KOPT-K1 (cell line): ENCODE measurements around the gene TANC2.

Experiments used
- H3K27ac ChIP-seq: fragments of 200-600 bp; sonication (generic); 2 replicates; pipeline ENCODE4 v1.5.1; 2016; ENCODE audit warnings: antibody characterized with exemption, mild to moderate bottlenecking, low read depth, low read length; ENCODE audit not compliant: poor library complexity, severe bottlenecking
- H3K36me3 ChIP-seq: fragments of 200-600 bp; sonication (generic); 2 replicates; pipeline ENCODE4 v1.5.1; 2017; ENCODE audit warnings: antibody characterized with exemption, mild to moderate bottlenecking, low read length, moderate library complexity; ENCODE audit not compliant: insufficient read depth
- H3K9me3 ChIP-seq: fragments of 200-600 bp; sonication (generic); 2 replicates; pipeline ENCODE4 v1.5.1; 2017; ENCODE audit warnings: antibody characterized with exemption, low read length, mild to moderate bottlenecking; ENCODE audit not compliant: insufficient read depth, poor library complexity, severe bottlenecking

TANC2 gene

DNA sequence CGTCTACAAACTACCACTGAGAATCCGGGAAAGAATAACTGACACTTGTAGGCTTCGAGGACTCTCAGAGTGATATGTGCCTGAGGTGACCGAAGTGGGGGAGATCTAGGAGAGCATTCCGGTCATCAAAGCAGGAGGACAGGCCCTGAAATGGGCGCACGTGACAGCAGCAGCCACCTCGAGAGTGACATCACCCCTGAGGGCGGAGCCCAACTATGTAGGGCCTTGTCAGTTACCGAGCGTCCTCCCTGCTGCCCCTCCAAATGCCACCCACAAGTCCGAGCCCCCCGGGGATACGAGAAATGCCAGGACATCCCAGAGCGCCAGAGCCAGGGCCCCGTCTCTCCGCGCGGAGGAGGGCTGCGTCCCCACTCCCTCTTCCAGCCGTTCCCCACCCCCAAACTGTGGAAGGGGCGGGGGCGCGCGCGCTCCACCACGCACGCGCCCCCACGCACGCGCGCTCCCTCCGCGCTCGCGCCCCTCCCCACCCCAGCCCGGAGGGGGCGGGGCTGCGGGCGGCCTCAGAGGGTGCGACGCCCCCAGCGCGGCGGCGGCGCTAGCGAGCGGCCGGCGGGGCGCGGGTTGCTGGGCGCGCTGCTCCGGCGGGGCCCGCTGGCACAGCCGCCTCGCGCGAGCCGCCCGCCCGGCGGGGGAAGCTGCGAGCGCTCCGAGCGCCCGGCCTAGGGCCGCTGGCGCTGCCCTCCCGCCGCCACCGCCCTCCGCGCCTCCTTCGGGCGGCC is at the start of gene TANC2:
Gene TANC2 (plus strand): TSS at position 550 of the 740 bp plus-strand sequence. CDS start 43,325 bp downstream, outside the sequence.
- Histone ChIP-seq H3K36me3 (no peaks in the 10 kb centered on the region), H3K27ac (peak within 1 kb of the TSS; percentile 51), H3K9me3 (no peaks in the 10 kb centered on the region)

DNA sequence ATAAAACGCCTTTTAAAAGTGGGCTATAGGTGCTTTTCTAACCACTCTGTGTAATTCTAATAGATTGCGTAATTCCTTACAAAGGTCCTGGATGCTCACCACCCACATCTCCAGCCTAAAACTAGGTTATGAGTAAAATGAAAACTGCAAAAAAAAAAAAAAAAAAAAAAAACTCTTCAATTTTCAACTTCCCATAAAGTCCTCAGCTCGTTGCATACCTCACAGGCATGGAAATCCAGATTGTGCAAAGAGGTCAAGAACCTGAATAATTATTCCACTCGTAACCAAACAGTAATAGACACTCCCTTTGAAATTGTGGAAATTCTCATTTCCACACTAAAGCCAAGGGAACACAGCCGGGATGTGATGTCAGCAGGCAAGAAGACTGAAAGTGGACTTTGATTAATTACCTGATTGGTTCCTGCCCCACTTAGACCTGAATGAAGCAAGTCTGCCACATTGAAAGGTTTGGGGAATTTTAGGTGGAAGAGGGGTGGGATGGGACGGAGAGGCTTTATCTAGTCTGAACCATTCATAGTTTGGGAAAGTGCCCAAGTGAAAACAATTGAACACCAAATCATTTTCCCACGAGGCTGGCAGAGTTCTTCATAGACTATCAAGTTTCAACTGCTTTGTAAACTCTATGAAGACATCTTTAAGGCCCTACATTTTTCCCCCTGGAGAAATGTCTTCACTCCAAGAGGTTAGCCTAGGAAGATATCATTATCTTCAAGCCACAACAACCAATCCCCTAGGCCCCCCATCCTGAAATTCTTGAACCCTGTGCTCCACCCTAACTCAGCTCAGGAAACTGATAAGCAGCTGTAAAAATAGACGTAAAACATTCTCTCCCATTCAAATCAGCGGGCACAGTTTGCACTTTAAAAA is 49.1 kb upstream of the TANC2 start:
- H3K36me3 ChIP-seq: no peaks in the 10 kb centered on the region

DNA sequence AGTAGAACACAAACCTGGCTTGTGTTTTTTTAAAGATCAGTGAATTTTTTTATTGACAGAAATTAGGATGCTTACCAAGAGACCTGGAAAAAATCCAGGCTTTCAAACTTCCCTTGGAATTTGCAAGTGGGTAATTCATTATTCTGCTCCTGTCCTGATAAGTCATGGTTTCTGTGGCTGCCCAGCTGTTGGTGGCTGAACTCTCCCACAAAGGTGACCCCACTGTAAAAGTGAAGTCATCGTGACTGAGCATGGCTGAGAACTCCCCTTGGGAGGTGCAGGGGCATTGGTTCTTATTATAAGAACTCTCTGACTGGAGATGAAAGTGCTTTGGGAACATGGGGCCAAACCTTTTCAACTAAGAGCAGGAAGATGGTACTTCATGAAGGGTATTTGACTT is 46.6 kb upstream of the TANC2 start:
- no peak overlapping the region for H3K27ac ChIP-seq
- no peaks in the 10 kb centered on the region for H3K9me3 ChIP-seq
- H3K36me3 ChIP-seq: no peaks in the 10 kb centered on the region

More for the DNA sequence above, 49.1 kb upstream of the TANC2 start:
- Histone ChIP-seq H3K9me3 (no peaks in the 10 kb centered on the region), H3K27ac (no peak overlapping the region)

DNA sequence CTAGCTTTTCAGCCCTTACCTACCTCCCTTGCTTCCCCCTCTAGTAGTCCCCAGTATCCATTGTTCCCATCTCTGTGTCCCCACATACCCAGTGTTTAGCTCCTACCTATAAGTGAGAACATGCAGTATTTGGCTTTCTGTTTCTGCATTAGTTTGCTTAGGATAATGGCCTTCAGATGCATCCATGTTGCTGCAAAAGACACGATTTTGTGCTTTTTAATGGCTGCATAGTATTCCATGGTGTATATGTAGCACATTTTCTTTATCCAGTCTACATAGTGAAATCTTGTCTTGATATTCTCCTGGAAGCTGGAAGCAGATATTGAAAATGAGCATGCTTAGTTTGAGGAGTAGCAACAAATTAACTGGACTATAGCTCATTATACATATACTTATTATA is 45.7 kb upstream of the TANC2 start:
- no peak overlapping the region for H3K27ac ChIP-seq
- H3K9me3 ChIP-seq: no peaks in the 10 kb centered on the region
- no peaks in the 10 kb centered on the region for H3K36me3 ChIP-seq

DNA sequence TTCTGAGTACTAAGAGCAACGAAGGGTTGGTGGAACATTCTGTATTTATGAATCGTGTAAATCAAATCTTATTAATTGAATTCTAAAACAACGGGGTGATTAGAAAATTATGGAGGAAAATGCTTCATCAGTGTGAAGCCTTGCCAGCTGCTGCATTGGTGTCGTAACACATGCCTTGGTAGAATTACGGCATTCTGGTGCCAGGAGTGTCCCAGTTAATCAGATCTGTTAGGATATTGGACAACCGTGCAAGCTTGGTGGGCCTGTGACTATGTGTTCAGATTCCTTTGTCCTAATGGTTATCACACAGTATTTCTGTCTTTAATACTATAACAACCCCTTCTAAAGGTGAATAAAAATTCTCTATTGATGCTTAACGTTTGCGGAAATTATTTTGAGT is 44.2 kb upstream of the TANC2 start:
- H3K36me3 ChIP-seq: no peaks in the 10 kb centered on the region
- no peaks in the 10 kb centered on the region for H3K9me3 ChIP-seq
- no peak overlapping the region for H3K27ac ChIP-seq

DNA sequence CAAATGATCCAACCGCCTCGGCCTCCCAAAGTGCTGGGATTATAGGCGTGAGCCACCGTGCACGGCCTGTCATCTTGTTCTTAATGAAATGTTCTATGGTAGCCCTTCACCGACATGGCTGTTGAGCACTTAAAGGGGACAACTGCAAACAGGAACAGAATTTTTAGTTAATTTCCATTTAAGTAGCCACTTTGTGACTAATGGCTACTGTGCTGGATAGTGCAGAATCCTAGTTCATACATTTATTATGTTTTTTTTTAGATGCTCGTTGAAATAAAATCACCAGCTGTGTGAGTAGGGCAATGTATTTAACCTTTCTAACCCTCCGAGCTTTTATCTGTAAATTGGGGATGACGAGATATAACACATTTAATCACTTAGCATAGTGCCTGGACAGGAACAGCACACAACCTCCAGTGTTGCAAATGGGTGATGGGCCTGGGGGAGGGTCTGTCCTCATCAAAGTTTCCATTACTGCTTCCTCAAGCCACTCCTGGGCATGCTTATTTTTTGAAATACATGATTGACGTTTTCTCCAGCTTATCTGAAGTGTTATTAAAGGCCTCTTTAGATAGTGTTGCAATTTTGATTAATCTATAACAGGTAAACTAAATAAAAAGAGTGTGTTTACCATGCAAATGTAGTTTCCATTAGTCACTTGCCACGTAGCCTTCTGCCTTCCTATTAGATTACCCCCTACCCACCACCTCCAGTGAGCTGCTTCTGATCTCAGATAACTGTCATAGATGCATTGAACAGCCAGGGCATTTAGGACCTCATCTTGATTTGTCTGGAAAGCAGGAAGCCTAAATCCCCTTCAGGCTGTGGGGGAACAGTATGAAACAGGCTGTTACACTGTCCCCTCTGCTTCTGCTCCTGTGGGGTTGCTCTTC is 42.5 kb upstream of the TANC2 start:
- H3K9me3 ChIP-seq: no peaks in the 10 kb centered on the region

DNA sequence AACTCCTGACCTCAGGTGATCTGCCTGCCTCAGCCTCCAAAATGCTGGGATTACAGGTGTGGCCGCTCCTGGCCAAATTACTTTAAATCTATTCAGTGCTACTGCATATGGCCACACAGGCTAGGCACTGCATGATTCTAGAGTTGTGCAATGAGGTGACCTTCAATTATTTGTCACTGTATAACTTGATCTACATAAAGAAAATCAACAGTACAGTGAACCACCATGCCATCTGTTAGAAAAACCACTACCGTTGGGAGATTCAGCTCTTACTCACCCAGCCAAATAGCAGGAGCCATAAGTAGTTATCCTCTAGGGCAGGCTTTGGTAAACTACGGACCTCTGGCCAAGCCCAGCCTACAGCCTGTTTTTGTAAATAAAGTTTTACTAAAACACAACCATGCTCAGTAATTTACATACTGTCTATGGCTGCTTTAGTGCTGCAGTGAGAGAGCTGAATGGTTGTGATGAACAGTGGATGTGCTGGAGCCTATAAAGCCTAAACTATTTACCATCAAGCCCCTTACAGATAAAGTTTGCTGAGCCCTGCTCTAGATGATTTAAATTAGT is 40.7 kb upstream of the TANC2 start:
- Histone ChIP-seq H3K36me3 (no peaks in the 10 kb centered on the region), H3K9me3 (no peaks in the 10 kb centered on the region), H3K27ac (no peak overlapping the region)

More for the DNA sequence above, 42.5 kb upstream of the TANC2 start:
- H3K36me3 ChIP-seq: no peaks in the 10 kb centered on the region
- no peak overlapping the region for H3K27ac ChIP-seq

DNA sequence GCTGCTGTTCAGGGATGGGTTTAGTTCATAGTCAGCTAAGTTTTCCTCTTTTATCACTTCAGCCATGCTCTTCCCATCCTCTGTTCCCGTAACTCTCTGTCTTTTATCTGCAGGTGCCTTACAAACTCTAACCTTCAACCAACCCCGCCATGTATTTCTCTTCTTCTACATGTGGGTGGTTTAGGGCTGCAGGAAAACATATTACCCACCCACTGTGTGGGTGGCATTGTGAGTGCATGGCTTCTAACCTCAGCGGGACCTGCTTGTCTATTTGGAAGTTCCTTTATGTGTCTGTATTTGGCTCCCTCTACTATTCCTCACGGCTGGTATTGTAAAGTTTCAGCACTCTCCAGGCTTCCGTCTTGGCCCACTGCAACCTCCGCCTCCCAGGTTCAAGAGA is 39.0 kb upstream of the TANC2 start:
- no peak overlapping the region for H3K27ac ChIP-seq
- no peaks in the 10 kb centered on the region for H3K9me3 ChIP-seq
- H3K36me3 ChIP-seq: no peaks in the 10 kb centered on the region

- Histone ChIP-seq H3K27ac (no peak overlapping the region), H3K9me3 (no peaks in the 10 kb centered on the region), H3K36me3 (no peaks in the 10 kb centered on the region)
Observed at GRCh38 chr17:62929320-62929719, 36.7 kb upstream of the TANC2 start.

- Histone ChIP-seq H3K27ac (no peak overlapping the region), H3K9me3 (no peaks in the 10 kb centered on the region), H3K36me3 (no peaks in the 10 kb centered on the region)
Observed at GRCh38 chr17:62931101-62931500, 34.9 kb upstream of the TANC2 start.

DNA sequence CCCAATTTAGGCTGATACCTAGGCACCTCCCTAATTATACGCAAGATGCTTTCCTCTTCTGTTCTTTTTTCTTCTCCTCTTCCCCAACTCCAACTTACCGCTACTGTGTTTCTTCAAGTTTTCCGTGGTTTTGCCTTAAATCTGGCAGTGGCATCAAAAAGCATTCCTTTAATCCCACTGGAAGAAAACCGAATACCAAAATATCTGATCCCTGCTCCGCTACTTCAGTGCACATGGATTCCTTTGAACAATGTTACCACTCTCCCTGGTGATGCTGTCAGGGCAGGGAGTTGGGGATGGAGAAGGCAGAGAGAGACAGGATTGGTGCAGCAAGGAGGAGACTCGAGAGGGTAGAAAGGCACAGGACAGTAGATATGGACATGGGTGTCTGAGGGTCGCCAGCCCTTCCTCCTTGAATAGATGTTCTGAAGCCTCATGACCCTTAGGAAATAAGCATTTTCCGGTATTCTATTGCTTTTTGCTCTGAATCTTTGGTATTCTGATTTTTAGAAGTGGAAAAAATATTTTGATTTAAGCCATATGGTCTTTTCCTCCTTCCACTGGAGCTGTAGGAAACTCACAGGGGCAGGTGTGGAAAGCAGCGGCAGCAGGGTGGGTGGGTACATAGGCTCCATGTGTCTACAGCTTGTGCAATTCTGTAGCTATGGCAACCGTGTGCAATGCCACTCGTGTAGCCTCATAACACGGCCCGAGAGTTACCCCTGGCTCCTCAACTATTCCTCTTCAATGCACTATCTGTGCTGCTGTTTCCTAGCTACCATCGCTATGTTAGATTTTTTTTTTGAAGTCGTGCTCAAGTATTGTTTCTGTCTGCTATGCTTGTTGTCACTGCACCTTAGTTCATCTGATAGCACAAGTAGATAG is 32.3 kb upstream of the TANC2 start:
- H3K9me3 ChIP-seq: no peaks in the 10 kb centered on the region
- H3K36me3 ChIP-seq: no peaks in the 10 kb centered on the region
- no peak overlapping the region for H3K27ac ChIP-seq

DNA sequence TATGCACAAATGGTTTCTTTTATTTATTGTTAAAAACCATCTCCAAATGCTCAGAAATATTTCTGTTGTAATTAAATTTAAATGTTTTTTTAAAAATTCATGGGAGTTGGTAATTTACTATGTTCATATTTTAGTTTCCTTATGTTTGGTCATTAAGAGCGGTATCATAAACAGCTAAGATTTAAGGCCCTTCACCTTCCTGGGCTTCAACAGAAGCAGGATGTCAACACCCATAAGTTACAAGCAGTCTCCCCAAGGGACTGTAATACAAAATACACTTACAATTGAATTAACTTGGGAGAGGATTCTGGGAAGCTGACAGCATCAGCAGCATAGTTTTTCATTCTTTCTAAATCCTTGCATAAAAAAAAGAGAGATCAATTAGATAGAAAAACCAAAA is 30.9 kb upstream of the TANC2 start:
- no peaks in the 10 kb centered on the region for H3K9me3 ChIP-seq
- H3K27ac ChIP-seq: no peak overlapping the region

GRCh38 chr17:62935523-62935922 is 30.5 kb upstream of the TANC2 start:
- Histone ChIP-seq H3K27ac (no peak overlapping the region), H3K9me3 (no peaks in the 10 kb centered on the region), H3K36me3 (no peaks in the 10 kb centered on the region)

More for the DNA sequence above, 30.9 kb upstream of the TANC2 start:
- no peaks in the 10 kb centered on the region for H3K36me3 ChIP-seq

DNA sequence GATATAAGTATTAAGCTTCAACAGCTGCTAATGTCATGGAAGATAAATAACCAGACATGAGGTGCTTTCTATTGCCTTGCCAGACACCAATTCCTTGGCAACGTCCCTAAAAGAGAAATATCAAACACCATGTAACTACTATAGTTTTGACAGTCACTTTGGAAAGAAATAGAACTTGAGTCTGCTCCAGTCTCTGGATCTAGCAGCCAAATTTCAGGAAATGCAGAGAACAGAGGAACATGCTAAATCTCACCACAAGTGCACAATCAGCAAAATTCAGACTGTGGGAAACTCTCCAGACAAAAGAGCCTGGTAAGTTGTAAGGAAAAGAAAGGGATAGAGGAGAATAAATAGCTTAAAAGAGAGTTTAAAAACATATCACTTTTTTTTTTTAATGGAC is 28.4 kb upstream of the TANC2 start:
- Histone ChIP-seq H3K36me3 (no peaks in the 10 kb centered on the region), H3K27ac (no peak overlapping the region), H3K9me3 (peaks cover 8% of the 10 kb centered on the region)
